Activated naive CD4-positive, alpha-beta T cell treated with anti-CD3 and anti-CD28 coated beads, Interleukin-2, amount 50 U/mL, for 16 hours (primary cell): Measurements from ENCODE around the gene SCYL3.
"Not testable (repeated sequence)": the region's sequence is repeated elsewhere in the genome, so short reads cannot be mapped to it uniquely, and the experiment has no call there.

ENCODE experiments used
- DNase-seq: peaks from one replicate; pipeline ENCODE4 v3.0.0-alpha.2; 2020

The SCYL3 gene

DNA sequence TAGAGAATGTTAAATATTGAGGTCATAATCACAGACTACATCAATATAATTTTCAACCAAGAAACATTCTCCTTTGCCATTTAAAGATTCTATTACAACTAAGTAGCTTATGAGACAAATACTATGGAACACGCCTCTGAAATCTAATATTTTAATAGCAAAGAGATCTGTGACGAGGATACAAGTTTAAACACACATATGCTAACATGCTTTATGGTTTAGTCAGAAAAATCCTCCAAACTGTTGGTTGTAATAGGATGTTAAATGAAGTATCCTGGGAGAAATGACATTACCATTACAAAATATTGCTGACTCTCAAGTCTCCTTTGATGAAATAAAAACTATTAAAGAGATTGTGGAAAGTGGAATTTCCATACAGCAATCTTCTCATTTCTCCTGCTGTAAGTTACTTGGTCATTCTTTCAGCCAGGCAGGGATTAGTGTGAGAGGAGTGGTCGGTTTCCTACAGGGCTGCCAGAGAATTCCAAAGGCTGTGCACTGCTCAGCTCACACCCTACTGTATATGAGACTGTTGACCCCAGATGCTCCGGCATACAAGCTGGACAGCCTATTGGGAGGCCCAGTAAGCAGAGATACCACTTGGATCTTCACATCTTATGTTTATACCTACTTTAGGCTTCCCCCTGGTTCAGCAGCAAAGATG lies 26.6 kb downstream of the SCYL3 start:
- no peak for DNase-seq

DNA sequence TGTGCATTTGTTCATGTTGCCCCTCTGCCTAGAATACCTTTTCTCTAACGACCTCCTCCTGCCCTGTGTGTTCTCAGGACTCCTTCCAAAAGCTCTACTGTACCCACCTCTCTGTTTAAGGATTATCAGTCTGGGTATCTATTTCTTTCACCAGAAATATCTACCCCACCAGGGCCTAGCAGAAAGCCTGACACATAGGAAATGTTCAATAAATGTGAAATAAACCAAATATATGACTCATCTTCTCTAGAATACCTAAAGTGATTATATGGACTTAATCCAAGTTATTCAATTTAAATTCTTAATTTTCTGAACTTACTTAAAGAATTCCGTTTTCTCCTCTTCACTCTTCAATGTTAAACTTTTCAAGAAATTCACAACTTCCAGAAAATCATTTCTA lies 27.1 kb downstream of the SCYL3 start:
- no peak for DNase-seq

GRCh38 chr1:169864531-169864930 lies 29.2 kb downstream of the SCYL3 start:
- DNase-seq: not testable (repeated sequence)

GRCh38 chr1:169860750-169861149 lies 32.9 kb downstream of the SCYL3 start:
- no peak for DNase-seq

GRCh38 chr1:169860187-169860586 lies 33.5 kb downstream of the SCYL3 start:
- no peak for DNase-seq

DNA sequence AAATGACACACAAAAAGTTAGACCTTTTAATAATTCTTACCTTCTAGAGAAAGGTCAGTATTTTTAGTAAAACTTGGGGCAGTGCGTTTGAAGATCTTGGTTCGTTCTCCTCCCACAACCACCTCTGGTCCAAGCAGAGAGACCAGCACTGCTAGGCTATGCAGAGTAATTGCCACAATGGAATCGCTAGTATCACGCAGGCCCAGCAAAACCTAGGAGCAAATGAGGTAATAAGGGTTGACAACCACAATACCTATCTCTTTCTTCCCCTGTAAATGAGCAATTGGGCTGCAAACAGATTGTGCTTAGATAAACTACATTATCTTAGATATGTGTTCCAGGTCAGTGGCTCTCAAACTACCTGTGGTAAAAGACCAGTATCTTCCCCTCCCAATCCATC lies 34.7 kb downstream of the SCYL3 start:
- DNase-seq: no peak

GRCh38 chr1:169858467-169858866 lies 35.2 kb downstream of the SCYL3 start:
- no peak for DNase-seq

DNA sequence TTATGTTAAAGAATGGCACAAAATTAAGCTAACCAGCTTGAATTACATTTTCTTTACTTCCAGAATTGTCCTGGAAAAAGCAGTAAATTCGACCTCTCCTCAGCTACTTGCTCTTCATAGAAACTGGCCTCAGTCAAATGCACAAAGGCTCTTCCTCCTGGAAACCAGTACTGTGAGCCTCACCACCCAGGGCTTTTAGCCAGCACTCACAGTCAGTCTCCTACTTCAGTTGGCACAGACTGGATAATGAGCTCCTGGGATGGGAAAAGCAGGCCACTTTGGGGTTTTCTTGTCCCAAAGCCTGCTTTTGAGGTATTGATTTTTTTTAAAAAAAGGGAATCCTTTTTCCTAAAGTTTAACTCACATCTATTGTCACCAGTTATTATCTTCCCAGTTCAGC lies 40.4 kb downstream of the SCYL3 start:
- no peak for DNase-seq

DNA sequence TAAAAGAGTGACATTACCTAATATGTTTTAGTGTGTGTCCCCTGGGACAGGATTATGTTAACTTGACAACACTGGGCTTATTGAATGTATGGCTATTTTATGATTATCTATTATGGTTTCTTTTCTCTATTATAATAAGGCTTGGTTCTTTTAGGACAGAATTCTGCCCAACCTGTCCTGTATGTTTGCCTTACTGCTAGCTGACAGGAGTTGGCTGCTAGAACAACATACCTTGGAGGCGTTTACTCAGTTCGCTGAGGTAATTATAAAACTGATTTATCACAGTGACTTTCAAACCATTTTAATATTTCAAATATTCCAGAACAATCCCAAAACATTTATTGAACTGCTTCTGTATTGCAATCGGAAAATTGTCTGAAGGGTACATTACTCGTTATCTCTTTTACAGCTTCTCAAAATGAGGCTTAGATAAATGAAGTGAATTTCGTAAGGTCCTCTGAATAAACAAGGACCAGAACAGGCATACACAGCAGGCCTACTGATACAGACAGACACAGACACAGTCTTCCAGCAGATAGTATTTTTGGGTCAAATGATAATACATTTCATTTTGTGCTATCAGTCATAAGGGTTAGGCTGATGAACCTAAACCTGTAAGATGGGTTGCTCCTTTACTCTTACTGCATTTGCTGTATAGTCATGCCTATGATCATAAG lies 44.2 kb downstream of the SCYL3 start:
- no peak for DNase-seq

DNA sequence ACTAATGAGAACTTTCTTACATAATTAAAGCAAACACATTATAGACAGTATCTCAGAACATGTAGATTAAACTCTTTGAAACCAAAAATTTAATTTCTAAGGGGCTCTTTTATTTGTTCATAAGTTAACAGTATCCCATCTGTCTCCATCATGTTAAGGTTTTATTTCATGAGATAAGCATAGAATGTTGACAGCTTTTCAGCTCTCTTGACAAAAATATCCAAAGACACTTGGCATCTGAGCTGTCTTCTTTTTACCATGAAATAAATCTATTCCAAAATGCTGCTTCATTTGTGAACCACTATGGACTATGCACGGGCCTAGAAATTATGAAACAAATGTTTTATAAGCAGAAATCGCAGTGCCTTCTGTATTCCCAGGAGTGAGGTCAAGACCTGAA lies 45.2 kb downstream of the SCYL3 start:
- DNase-seq: no peak

DNA sequence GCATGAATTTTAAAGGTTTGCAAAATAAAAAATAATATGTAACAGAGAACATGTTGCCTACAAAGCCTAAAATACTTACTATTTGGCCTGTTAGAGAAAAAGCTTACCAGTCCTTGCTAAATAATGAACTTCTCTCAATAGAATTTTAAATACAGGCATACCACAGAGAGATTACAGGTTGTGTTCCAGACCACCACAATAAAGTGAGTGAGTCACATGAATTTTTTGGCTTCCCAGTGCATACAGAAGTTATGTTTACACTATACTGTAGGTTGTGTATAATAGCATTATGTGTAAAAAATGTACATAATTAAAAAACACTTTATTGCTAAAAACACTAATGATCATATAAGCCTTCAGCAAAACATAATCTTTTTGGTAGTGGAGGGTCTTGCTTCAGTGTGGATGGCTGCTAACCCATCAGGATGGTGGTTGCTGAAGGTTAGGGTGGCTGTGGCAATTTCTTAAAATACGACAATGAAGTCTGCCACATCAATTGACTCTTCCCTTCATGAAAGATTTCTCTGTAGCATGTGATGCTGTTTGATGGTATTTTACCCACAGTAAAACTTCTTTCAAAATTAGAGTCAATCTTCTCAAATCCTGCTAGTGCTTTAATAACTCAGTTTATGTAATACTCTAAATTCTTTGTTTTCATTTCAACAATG lies 48.6 kb downstream of the SCYL3 start:
- DNase-seq: no peak

DNA sequence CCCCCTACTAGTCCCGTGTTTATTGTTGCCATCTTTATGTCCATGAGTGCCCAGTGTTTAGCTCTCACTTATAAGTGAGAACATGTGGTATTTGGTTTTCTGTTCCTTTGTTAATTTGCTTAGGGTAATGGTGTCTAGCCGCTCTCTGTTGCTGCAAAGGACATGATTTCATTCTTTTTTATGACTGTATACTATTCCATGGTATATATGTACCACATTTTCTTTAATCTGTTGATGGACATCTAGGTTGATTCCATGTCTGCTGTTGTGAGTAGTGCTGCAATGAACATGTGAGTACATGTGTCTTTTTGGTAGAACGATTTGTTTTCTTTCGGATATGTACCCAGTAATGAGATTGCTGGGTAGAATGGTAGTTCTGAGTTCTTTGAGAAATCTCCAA lies 54.8 kb downstream of the SCYL3 start:
- no peak for DNase-seq

GRCh38 chr1:169836198-169836597 lies 57.5 kb downstream of the SCYL3 start:
- no peak for DNase-seq

GRCh38 chr1:169835647-169836046 lies 58.0 kb downstream of the SCYL3 start:
- DNase-seq: no peak

DNA sequence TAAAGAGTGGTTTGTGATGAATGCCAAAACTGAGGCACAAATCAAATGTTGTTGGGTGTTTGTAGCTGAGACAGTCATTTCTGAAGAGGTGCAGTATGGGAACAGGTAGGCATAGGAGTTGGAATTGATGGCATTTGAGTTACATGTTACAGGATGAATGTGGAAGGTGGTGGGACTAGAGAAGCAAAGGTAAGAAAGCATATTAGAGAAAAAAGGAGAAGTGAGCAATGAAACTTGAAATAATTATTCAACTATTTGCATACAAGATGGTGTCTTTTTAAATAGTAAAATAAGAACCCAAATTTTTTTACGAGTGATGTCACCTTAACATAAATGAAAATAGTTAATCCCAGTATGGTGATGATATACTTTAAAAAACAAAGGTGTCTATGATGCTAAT lies 58.8 kb downstream of the SCYL3 start:
- no peak for DNase-seq

- DNase-seq: no peak
Observed at GRCh38 chr1:169833179-169833901, 60.4 kb downstream of the SCYL3 start.

- no peak for DNase-seq
Observed at GRCh38 chr1:169829671-169830070, 64.0 kb downstream of the SCYL3 start.

GRCh38 chr1:169824153-169824552 lies 69.5 kb downstream of the SCYL3 start:
- DNase-seq: no peak

- no peak for DNase-seq
Observed at GRCh38 chr1:169821500-169821899, 72.2 kb downstream of the SCYL3 start.

GRCh38 chr1:169816617-169817016 lies 77.1 kb downstream of the SCYL3 start:
- DNase-seq: no peak

DNA sequence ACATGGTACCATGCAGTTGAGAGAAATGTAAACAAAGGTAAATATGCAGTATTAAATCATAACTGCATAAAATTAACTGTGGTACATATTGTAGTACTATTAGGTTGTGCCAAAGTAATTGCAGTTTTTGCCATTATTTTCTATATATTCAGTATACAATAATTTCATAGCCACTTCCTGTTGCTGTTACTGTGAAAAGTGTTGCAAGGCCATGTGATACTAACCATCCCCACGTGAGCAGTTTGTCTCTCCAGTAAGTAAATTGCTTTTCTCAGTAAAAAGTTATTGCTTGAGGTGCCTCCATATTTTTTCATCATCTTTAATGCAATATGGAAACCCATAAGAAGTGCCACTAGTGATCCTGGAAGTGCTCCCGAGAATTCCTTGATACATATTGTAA lies 79.4 kb downstream of the SCYL3 start:
- DNase-seq: no peak

DNA sequence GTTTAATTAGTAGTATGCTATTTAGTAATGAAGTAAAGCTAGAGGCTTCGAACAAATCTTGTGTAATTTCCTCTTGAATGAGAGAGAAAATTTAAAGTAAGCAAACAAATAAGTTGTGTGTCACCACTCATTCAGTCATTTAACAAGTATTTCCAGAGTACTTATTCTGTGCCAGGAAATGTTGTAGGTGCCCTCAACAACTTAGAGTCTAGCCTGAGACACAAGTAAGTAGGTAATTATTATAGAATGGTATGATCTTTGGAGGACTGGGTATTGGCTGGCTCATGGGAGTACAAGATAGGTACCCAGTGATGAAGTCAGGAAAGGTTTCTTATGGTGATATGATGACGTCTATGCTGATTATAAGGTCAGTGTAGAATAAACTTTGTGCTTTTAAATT lies 81.6 kb downstream of the SCYL3 start:
- DNase-seq: no peak

DNA sequence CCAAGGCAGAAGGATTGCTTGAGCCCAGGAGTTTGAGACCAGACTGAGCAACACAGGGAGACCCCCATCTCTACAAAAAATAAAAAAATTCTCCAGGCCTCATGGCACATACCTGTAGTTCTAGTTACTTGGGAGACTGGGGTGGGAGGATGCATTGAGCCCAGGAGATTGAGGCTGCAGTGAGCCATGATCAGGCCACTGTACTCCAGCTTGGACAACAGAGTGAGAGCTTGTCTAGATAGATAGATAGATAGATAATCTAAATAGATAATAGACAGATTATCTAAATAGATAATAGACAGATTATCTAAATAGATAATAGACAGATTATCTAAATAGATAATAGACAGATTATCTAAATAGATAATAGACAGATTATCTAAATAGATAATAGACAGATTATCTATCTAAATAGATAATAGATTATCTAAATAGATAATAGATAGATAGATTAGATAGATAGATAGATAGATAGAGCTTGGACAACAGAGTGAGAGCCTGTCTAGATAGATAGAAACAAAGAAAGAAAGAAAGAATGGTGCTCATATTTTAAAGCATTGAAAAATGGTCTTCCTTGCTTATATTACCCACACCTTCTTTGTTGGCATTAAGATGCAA lies 82.2 kb downstream of the SCYL3 start:
- not testable (repeated sequence) for DNase-seq
